ENCODE data around the gene GBE1.
A peak's percentile ranks its signal among the peaks of the same experiment; 100 is the strongest.

Gene GBE1

DNA sequence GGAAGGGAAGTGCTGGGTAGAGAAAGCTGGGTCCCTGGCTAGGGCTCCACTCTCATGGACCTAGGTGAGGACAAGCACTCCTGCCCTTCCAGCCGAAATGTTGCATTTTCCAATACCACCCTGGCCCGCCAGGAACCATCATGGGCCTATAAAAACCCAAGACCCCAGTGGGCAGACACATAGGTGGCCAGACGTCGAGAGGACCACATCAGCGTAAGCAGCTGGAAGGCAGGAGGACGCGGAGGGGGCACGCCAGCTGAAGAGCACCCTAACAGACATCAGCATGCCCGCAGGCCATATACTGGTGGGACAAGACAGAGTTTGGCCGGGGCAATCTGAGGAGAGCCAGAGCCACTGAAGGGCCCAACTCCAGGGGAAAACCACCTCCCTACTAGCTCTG is 98.3 kb downstream of the GBE1 start:
- DNase-seq, result no peak
- no peak overlapping the region for H2AFZ ChIP-seq (ENCODE audit: low read length)
- H3K9ac ChIP-seq (ENCODE audit: low read length), result no peak overlapping the region
- peaks cover 7% of the 10 kb centered on the region; the same call in 1 of the 2 replicates for H3K4me1 ChIP-seq (ENCODE audit: low read length)
- H3K27me3 ChIP-seq (replicated peaks; ENCODE audit: insufficient read depth, low read length), result no peaks in the 10 kb centered on the region
- no peak overlapping the region for H3K27ac ChIP-seq (ENCODE audit: low read length)
- no peaks in the 10 kb centered on the region for H3K79me2 ChIP-seq (ENCODE audit: low read length)
- no peak overlapping the region for H3K4me2 ChIP-seq (ENCODE audit: low read depth, low read length)
- no peaks in the 10 kb centered on the region for H3K36me3 ChIP-seq (replicated peaks; ENCODE audit: insufficient read depth, low read length)
- no peaks in the 10 kb centered on the region for H3K9me2 ChIP-seq (replicated peaks; ENCODE audit: insufficient read depth, low read length)
- H3K4me3 ChIP-seq (ENCODE audit: low read length), result no peak overlapping the region
- no peaks in the 10 kb centered on the region for H3F3A ChIP-seq (ENCODE audit: insufficient read depth, low read length)
- no peaks in the 10 kb centered on the region for H3K9me3 ChIP-seq (replicated peaks; ENCODE audit: insufficient read depth, low read length)
- H4K20me1 ChIP-seq (ENCODE audit: insufficient read depth, low read length), result no peaks in the 10 kb centered on the region
- no peak for TF ChIP-seq EZH2 (optimal IDR thresholded peaks at IDR 0.05; ENCODE audit: low read depth, low read length)
- no peak for TF ChIP-seq EZH2phosphoT487 (IDR thresholded peaks at IDR 0.05; ENCODE audit: low read length)
- TF ChIP-seq, protein P1, sequence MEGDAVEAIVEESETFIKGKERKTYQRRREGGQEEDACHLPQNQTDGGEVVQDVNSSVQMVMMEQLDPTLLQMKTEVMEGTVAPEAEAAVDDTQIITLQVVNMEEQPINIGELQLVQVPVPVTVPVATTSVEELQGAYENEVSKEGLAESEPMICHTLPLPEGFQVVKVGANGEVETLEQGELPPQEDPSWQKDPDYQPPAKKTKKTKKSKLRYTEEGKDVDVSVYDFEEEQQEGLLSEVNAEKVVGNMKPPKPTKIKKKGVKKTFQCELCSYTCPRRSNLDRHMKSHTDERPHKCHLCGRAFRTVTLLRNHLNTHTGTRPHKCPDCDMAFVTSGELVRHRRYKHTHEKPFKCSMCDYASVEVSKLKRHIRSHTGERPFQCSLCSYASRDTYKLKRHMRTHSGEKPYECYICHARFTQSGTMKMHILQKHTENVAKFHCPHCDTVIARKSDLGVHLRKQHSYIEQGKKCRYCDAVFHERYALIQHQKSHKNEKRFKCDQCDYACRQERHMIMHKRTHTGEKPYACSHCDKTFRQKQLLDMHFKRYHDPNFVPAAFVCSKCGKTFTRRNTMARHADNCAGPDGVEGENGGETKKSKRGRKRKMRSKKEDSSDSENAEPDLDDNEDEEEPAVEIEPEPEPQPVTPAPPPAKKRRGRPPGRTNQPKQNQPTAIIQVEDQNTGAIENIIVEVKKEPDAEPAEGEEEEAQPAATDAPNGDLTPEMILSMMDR (IDR thresholded peaks at IDR 0.05; ENCODE audit: low read length), result no peak

DNA sequence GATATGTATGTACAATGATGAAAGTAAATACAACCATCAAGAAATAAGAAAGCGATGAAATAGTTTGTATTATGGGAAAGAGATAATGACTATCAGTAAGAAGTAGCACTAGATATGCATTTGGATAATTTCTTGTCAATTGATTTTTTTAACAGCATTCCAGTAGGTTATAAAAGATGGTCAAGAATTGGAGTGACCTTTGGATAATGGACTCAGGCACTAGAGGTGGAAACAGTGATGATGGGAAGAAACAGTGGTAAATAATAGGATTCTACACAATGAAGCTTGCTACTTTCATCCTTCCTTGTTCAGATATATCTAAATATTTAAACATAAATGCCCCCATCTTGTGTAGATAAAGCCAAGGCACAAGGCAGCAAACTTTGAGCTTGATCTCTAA is 101.4 kb downstream of the GBE1 start:
- H3K4me1 ChIP-seq (ENCODE audit: low read length), result peaks cover 7% of the 10 kb centered on the region; the same call in 1 of the 2 replicates
- no peak overlapping the region for H2AFZ ChIP-seq (ENCODE audit: low read length)
- no peaks in the 10 kb centered on the region for H3K79me2 ChIP-seq (ENCODE audit: low read length)
- no peaks in the 10 kb centered on the region for H3K9me3 ChIP-seq (replicated peaks; ENCODE audit: insufficient read depth, low read length)
- H3K4me2 ChIP-seq (ENCODE audit: low read depth, low read length), result no peak overlapping the region
- TF ChIP-seq, protein P1 (IDR thresholded peaks at IDR 0.05; ENCODE audit: low read length), result no peak
- TF ChIP-seq EZH2phosphoT487 (IDR thresholded peaks at IDR 0.05; ENCODE audit: low read length) (no peak), EZH2 (optimal IDR thresholded peaks at IDR 0.05; ENCODE audit: low read depth, low read length) (no peak)
- H3K9me2 ChIP-seq (replicated peaks; ENCODE audit: insufficient read depth, low read length), result no peaks in the 10 kb centered on the region
- no peaks in the 10 kb centered on the region for H3K36me3 ChIP-seq (replicated peaks; ENCODE audit: insufficient read depth, low read length)
- H4K20me1 ChIP-seq (ENCODE audit: insufficient read depth, low read length), result no peaks in the 10 kb centered on the region
- no peak for DNase-seq
- H3K27me3 ChIP-seq (replicated peaks; ENCODE audit: insufficient read depth, low read length), result no peaks in the 10 kb centered on the region
- no peak overlapping the region for H3K27ac ChIP-seq (ENCODE audit: low read length)
- no peak overlapping the region for H3K4me3 ChIP-seq (ENCODE audit: low read length)
- H3F3A ChIP-seq (ENCODE audit: insufficient read depth, low read length), result no peaks in the 10 kb centered on the region
- no peak overlapping the region for H3K9ac ChIP-seq (ENCODE audit: low read length)

DNA sequence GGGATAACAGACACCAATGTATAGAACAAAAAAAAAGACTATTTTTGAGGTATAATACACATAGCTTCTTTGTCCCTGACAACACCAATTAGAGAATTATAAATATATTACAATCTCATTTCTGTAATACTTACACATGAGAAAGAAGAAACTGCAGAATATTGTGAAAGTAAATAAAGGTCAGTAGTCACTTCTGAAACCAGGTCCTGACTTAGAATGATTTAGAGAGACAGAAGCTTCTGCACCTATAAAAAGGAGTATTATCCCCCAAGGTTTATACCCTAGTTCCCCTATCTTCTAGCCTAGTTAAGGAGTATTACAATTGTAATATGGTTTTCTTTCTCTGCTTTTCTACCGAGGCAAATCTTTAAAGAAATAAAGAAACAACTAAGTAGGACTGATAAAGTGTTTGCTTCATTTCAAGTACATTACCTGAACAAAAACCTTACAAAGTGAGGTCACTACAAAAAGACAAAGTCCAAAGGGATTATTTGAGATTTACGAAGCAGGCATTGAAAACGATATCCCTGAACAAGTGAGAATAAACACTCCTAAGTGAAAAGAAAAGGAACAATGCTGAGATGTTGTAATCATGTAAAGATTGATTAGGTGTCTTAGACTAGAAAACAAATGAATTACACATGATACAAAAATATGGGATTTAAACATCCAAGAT is 103.0 kb downstream of the GBE1 start:
- Histone ChIP-seq H3K4me1 (ENCODE audit: low read length) (peaks cover 7% of the 10 kb centered on the region; the same call in 1 of the 2 replicates), H4K20me1 (ENCODE audit: insufficient read depth, low read length) (no peaks in the 10 kb centered on the region), H3F3A (ENCODE audit: insufficient read depth, low read length) (no peaks in the 10 kb centered on the region), H3K9me2 (replicated peaks; ENCODE audit: insufficient read depth, low read length) (no peaks in the 10 kb centered on the region), H3K36me3 (replicated peaks; ENCODE audit: insufficient read depth, low read length) (no peaks in the 10 kb centered on the region), H3K9me3 (replicated peaks; ENCODE audit: insufficient read depth, low read length) (no peaks in the 10 kb centered on the region), H3K4me2 (ENCODE audit: low read depth, low read length) (no peak overlapping the region), H3K27me3 (replicated peaks; ENCODE audit: insufficient read depth, low read length) (no peaks in the 10 kb centered on the region), H3K27ac (ENCODE audit: low read length) (no peak overlapping the region), H3K9ac (ENCODE audit: low read length) (no peak overlapping the region), H3K4me3 (ENCODE audit: low read length) (no peak overlapping the region), H3K79me2 (ENCODE audit: low read length) (no peaks in the 10 kb centered on the region), H2AFZ (ENCODE audit: low read length) (no peak overlapping the region)
- no peak for TF ChIP-seq EZH2phosphoT487 (IDR thresholded peaks at IDR 0.05; ENCODE audit: low read length)
- TF ChIP-seq EZH2 (optimal IDR thresholded peaks at IDR 0.05; ENCODE audit: low read depth, low read length), result no peak
- TF ChIP-seq, protein P1 (IDR thresholded peaks at IDR 0.05; ENCODE audit: low read length), result no peak
- DNase-seq, result peak; percentile 9

Data from MM.1S (cell line).